Thoracic aorta (tissue), 2 donors: ENCODE measurements around the gene IGFBP6. TPM values are rescaled to one million over a fixed set of nuclear protein-coding genes. Genes with fewer than 3 reads are reported as not detected.
A peak's percentile ranks its signal among the peaks of the same experiment; 100 is the strongest.

Experiments used
- ATAC-seq: fragments of 150-250 bp; one replicate; pipeline ENCODE4 v1.8.0; 2017; ENCODE audit warnings: low read depth; ENCODE audit not compliant: insufficient number of reproducible peaks, low FRiP score
- DNase-seq: peaks from one replicate; pipeline ENCODE4 v3.0.0-alpha.2; 2020; ENCODE audit warnings: low spot score
- H3K27ac ChIP-seq, 2 donors: fragments of 200-600 bp; sonication (generic); 1 replicate in 1 of 2; 2 replicates in 1 of 2; pipeline ENCODE4 v1.5.1; 2016; ENCODE audit warnings: mild to moderate bottlenecking in 2 of 2, moderate library complexity in 2 of 2
- H3K27me3 ChIP-seq: fragments of 200-600 bp; sonication (generic); replicated peaks from 2 replicates; pipeline ENCODE4 v1.6.0; 2016; ENCODE audit warnings: mild to moderate bottlenecking; ENCODE audit not compliant: insufficient read depth
- H3K36me3 ChIP-seq: fragments of 200-600 bp; sonication (generic); one replicate; pipeline ENCODE4 v1.5.1; 2016
- H3K4me1 ChIP-seq, 2 donors: fragments of 200-600 bp; sonication (generic); 1 replicate in 1 of 2; 2 replicates in 1 of 2; pipeline versions ENCODE4 v1.5.1 to v1.6.0; 2016; ENCODE audit warnings: low read depth in 2 of 2, mild to moderate bottlenecking in 1 of 2; ENCODE audit not compliant: control insufficient read depth in 1 of 2
- H3K4me3 ChIP-seq: fragments of 200-600 bp; sonication (generic); 2 replicates; pipeline ENCODE4 v1.5.1; 2016; ENCODE audit warnings: mild to moderate bottlenecking
- H3K9me3 ChIP-seq: fragments of 200-600 bp; sonication (generic); 2 replicates; pipeline ENCODE4 v1.5.1; 2016
- total RNA-seq, 2 donors: library from RNA; depleted of rRNA; stranded (reverse); fragments of >200 nt; gene quantifications; one replicate each; pipeline versions ENCODE4 v1.1.0 to v1.2.3, GENCODE V29; 2016
- TF ChIP-seq, protein P1 (sequence below): fragments of 200-600 bp; sonication (generic); IDR thresholded peaks from one replicate; pipeline ENCODE4 v1.5.1; 2019; ENCODE audit warnings: antibody characterized with exemption

The IGFBP6 gene
- total RNA-seq, 2 donors from 2014 or later: 1,999 to 2,150 TPM

- TF ChIP-seq, protein P1, sequence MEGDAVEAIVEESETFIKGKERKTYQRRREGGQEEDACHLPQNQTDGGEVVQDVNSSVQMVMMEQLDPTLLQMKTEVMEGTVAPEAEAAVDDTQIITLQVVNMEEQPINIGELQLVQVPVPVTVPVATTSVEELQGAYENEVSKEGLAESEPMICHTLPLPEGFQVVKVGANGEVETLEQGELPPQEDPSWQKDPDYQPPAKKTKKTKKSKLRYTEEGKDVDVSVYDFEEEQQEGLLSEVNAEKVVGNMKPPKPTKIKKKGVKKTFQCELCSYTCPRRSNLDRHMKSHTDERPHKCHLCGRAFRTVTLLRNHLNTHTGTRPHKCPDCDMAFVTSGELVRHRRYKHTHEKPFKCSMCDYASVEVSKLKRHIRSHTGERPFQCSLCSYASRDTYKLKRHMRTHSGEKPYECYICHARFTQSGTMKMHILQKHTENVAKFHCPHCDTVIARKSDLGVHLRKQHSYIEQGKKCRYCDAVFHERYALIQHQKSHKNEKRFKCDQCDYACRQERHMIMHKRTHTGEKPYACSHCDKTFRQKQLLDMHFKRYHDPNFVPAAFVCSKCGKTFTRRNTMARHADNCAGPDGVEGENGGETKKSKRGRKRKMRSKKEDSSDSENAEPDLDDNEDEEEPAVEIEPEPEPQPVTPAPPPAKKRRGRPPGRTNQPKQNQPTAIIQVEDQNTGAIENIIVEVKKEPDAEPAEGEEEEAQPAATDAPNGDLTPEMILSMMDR: no peak
- no peaks in the 10 kb centered on the region for H3K9me3 ChIP-seq
- H3K27me3 ChIP-seq: no peaks in the 10 kb centered on the region
- H3K27ac ChIP-seq: no peak overlapping the region
- no peak overlapping the region for H3K4me3 ChIP-seq
- ATAC-seq (no peak), DNase-seq (no peak)
- H3K36me3 ChIP-seq: peaks cover 65% of the 10 kb centered on the region
- H3K4me1 ChIP-seq: peaks cover 22 to 59% of the 10 kb centered on the region in 2 donors
Observed at GRCh38 chr12:53056901-53057300, 40.6 kb upstream of the IGFBP6 start.

- peaks cover 18 to 62% of the 10 kb centered on the region in 2 donors for H3K4me1 ChIP-seq
- peaks cover 71% of the 10 kb centered on the region for H3K36me3 ChIP-seq
- no peak for ATAC-seq
Observed at GRCh38 chr12:53057816-53058500, 39.5 kb upstream of the IGFBP6 start.

DNA sequence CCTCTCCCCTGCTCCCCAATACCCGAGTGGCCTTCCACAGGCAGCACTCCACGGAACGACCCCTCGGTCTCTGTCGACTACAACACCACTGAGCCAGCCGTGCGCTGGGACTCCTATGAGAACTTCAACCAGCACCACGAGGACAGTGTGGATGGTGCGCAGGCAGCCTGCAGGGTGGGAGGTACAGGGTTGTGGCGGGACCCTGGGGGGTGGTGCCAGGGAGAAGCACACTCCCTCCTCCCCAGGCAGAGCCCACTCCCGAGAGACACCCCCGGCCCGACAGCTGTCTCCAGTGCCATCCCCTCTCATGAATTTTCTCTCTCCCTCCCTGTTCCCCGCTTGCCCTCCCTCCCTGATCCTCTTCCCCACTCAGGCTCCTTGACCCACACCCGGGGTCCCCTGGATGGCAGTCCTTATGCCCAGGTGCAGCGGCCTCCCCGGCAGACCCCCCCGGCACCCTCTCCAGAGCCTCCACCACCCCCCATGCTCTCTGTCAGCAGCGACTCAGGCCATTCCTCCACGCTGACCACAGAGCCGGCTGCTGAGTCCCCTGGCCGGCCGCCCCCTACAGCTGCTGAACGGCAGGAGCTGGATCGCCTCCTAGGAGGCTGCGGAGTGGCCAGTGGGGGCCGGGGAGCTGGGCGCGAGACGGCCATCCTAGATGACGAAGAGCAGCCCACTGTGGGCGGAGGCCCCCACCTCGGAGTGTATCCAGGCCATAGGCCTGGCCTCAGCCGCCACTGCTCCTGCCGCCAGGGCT lies 38.6 kb upstream of the IGFBP6 start:
- TF ChIP-seq, protein P1: no peak
- Histone ChIP-seq H3K27ac (peak overlapping the region; percentile 8 to 84), H3K4me1 (peaks cover 16 to 62% of the 10 kb centered on the region in 2 donors), H3K27me3 (no peaks in the 10 kb centered on the region), H3K4me3 (no peak overlapping the region), H3K36me3 (peaks cover 77% of the 10 kb centered on the region), H3K9me3 (no peaks in the 10 kb centered on the region)
- ATAC-seq: no peak
- no peak for DNase-seq

More at GRCh38 chr12:53057816-53058500, 39.5 kb upstream of the IGFBP6 start:
- TF ChIP-seq, protein P1: no peak
- no peaks in the 10 kb centered on the region for H3K27me3 ChIP-seq
- H3K27ac ChIP-seq: peak overlapping the region in 1 of 2 donors; percentile 27
- H3K4me3 ChIP-seq: no peak overlapping the region
- no peak for DNase-seq
- no peaks in the 10 kb centered on the region for H3K9me3 ChIP-seq

DNA sequence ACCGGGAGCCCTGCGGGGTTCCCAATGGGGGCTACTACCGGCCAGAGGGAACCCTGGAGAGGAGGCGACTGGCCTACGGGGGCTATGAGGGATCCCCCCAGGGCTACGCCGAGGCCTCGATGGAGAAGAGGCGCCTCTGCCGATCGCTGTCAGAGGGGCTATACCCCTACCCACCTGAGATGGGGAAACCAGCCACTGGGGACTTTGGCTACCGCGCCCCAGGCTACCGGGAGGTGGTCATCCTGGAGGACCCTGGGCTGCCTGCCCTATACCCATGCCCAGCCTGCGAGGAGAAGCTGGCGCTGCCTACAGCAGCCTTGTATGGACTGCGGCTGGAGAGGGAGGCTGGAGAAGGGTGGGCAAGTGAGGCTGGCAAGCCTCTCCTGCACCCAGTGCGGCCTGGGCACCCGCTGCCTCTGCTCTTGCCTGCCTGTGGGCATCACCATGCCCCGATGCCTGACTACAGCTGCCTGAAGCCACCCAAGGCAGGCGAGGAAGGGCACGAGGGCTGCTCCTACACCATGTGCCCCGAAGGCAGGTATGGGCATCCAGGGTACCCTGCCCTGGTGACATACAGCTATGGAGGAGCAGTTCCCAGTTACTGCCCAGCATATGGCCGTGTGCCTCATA lies 37.9 kb upstream of the IGFBP6 start:
- DNase-seq (no peak), ATAC-seq (no peak)
- no peaks in the 10 kb centered on the region for H3K9me3 ChIP-seq
- H3K27ac ChIP-seq: peak overlapping the region; percentile 8 to 84
- H3K4me1 ChIP-seq: peaks cover 16 to 67% of the 10 kb centered on the region in 2 donors
- TF ChIP-seq, protein P1: no peak
- no peaks in the 10 kb centered on the region for H3K27me3 ChIP-seq
- H3K36me3 ChIP-seq: peaks cover 79% of the 10 kb centered on the region
- H3K4me3 ChIP-seq: no peak overlapping the region
